NCI-H2171 treated with DMSO at 0.1 percent for 48 hours (cell line): Measurements from ENCODE around the gene NAMPT.
"Not testable (repeated sequence)": the region's sequence is repeated elsewhere in the genome, so short reads cannot be mapped to it uniquely, and the experiment has no call there.

ENCODE experiments used
- DNase-seq: peaks from one replicate; lab custom pipeline; 2025; lab: John Stamatoyannopoulos, UW

The NAMPT gene

DNA sequence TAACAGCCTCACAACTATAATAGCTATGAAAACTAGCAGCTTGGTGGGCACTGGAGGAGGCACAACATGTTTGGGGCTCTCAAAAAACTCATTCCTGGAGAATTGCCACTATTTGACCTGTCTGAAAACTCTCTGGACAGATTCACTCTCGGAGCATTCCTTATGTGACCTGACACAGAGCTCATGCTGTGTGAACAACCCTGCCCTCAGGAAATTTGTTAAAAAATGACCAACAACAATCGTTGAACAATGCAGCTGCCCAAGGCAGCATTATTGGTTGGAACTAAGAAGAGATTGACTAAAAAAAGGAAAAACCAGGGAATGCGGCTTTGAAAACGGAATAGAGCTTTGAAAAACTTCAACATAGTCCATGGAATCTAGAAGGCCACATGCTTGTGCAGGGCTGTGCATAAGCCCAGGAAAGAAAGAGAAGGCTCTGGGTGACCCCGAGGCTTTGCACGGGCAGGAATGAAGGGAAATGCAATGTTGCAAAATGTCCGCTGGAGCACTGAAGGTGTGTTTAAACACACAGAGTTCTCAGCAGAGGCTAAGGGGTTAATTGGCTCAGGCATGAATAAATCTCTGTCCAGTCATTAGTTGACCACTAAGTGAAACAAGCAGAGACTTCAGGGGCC, 52.8 kb downstream of the NAMPT start:
- no peak for DNase-seq

DNA sequence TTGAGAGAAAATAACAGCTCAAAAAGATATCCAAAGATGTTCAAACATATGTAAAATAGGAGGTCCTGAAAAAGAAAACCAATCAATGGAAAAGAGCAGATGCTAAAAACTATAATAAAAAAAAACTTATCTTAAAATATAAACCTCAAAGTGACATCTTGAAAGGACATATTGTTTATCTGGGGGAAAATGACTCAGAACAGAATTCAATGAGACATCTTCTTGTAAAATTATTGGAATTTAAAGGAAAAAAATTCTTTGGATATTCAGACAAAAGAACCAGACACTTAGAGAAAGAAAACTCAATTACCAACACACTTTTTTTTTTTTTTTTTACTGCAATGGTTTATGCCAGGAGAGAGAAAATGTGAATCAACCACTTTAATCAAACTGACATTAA, 58.9 kb downstream of the NAMPT start:
- DNase-seq = no peak

DNA sequence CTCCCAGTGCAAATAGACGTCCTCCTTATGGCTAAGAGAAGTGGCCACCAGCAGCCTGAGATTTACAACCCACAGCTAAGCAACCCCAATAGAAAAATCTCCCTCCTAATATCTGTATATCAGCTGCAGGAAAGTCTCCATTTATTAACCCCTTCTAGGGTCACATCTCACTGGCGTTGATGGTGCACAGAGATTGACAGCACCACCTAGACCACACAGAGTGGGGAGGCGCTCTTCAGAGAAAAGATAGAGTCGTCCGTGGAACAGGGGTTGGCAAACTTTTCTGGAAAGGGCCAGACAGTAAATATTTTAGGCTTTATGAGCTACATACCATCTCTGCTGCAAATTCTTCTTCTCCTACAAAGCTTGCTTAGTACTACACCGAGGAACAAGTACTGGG, 60.0 kb downstream of the NAMPT start:
- DNase-seq = no peak

DNA sequence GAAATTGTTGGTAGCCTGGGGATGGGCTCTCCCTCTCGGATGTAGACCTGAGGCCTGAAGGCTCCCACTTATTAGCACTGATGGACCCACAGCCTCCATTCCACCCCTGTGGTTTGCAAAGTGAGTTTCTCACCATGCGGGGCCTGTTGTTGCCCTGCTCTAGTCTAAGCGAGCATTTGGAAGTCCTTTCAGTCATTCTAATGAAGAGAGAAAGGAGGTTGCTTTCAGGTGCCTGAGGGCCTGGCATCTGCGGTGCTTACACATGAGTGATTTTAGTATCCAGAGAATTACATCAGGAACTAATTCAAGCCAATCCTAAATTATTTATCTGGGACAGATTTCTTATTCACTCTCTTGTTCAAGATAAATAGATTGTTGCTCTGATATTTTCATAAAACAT, 61.6 kb downstream of the NAMPT start:
- peak; percentile 78 for DNase-seq

DNA sequence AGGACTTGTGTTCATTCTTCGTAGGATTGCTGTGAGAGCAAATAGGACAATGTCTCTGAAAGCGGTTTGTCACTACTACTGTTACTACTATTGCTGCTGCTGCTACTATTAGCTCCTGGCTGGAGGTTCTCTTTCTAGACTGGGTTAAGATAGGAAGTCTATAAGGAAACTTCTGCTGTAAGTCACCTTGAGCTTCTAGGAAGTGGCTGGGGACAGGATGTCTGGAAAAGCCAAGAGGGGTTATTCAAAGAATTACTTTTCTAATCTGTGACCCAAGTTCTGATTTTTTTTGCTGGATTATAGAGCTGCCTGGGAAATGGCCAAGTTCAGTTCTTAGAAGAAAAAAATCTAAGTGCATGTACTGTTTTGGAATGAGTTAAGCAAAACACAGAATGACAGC, 62.2 kb downstream of the NAMPT start:
- no peak for DNase-seq

DNA sequence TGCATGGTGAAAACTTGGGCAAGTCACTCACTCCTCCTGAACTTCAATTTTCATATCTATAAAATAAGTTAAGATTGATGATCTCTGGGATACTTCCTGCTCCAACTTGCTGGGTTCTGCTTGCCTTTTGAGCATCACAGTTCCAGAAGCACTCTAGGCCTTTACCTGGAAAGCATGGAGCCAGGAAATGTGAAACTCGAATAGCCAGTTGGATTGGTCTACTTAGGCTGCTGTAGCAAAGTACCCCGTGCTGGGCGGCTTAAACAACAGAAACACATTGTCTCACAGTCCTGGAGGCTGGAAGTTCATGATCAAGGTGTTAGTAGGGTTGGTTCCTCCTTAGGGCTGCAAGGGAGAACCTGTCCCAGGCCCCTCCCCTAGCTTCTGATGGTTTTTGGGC, 64.5 kb downstream of the NAMPT start:
- DNase-seq = no peak

DNA sequence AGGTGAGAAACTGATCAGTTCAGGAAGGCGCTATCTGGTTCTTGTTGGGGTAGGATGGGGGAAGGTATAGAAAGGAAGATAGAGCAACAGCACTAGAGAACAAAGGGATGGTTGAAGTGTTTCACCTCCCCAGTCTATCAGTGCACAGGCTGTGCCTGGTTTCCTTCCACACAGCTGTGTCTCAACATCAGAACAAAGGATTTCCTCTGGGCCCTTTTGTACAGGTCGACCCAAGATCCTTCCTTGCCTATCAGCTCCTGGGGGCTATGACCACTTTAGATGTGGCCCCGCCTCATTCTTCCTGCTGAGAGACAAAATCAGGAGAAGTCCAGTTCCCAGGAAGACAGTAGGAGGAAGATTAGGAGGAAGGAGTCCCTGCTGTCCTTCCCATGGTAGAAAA, 65.6 kb downstream of the NAMPT start:
- no peak for DNase-seq

DNA sequence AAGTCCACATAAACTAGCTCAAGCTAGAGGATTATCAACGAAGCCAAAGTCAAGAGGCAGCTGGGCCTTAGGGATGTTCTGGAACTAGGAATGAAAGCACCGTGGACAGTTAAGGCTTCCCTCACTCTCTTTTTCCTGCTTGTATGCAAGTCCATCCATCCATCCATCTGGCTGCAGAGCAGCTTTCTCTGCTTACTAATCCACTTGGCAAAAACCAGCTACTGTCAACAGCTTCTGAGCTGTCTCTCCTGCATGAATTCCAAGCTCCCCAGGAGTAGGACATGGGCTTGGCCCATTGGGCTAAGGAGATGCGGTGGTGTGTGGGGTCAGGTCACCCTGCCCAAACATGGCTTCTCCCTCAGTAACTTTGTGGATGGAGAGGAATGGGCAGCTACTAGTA, 66.2 kb downstream of the NAMPT start:
- DNase-seq = no peak

DNA sequence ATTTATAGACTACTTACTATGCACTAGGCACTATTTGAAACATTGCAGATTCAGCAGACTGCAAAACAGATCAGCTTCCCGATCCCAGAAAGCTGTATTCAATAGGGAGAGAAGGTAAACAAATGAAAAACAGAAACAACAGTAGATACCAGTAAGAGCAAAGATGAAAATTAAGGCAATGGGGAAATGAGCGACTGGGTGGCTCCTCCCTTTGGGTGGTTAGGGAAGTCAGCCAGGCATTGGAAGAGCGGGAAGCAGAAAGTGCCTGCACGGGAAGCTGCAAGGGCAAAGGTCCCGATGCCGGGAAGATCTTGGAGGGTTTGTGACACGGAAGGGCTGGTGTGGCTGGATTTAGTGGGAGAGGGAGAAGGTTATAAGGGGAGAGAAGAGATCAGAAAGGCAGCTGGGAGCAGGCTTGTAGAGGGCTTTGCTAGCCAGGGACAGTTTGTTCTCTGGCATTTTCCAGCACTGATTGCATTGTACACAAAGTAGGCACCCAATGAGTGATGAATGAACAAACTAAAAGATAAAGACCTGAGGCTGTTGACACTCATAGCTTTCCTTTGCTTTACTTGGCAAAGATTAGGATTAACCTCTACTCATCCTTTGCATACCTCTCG, 67.8 kb downstream of the NAMPT start:
- no peak for DNase-seq

DNA sequence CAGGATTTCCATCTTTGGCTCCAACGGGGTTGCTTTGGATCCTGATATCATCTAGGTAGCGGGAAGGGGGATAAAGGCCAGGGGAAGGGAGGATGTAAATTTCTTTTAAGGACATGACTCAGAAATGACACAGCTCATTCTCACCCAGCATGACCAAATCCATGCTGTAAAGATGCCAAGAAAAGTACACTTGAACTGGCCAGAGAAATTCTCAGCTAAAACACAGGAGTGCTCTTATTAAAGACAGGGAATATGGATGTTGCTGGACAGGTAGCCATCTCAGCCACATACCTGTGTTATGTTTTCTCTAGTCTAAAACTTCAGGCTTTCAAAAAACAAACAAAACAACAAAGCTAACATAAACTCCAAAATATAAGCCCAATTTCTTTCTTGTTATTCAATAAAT, 68.3 kb downstream of the NAMPT start:
- DNase-seq = no peak

DNA sequence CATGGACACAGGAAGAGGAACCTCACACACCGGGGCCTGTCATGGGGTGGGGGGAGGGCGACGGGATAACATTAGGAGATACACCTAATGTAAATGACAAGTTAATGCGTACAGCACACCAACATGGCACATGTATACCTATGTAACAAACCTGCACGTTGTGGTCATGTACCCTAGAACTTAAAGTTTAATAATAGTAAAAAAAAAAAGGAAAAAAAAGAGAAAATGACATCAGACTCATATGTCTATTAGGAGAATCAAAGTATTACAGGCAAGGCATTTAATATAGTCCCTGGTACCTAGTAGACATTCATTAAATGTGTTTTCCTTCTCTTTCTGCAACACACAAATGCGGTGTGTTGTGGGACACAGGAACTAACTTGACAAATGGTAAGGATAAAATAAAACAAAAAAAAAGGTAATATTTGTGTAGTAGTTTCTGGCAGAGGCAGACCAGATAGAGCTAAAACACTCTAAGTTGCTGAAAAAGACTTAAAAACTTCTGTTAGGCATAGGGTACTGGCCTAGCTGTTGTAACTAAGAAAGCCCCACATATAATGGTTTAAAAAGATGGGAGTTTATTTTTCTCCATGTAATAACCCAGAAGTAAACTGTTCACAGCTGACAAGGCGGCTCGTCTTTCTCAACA, 68.8 kb downstream of the NAMPT start:
- DNase-seq = no peak

DNA sequence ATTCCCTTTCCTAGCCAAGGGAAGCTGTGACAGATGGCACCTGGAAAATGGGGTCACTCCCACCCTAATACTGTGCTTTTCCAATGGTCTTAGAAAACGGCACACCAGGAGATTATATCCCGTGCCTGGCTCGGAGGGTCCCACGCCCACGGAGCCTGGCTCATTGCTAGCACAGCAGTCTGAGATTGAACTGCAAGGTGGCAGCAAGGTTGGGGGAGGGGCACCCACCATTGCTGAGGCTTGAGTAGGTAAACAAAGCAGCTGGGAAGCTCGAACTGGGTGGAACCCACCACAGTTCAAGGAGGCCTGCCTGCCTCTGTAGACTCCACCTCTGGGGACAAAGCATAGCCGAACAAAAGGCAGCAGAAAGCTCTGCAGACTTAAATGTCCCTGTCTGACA, 75.8 kb downstream of the NAMPT start:
- DNase-seq = not testable (repeated sequence)

DNA sequence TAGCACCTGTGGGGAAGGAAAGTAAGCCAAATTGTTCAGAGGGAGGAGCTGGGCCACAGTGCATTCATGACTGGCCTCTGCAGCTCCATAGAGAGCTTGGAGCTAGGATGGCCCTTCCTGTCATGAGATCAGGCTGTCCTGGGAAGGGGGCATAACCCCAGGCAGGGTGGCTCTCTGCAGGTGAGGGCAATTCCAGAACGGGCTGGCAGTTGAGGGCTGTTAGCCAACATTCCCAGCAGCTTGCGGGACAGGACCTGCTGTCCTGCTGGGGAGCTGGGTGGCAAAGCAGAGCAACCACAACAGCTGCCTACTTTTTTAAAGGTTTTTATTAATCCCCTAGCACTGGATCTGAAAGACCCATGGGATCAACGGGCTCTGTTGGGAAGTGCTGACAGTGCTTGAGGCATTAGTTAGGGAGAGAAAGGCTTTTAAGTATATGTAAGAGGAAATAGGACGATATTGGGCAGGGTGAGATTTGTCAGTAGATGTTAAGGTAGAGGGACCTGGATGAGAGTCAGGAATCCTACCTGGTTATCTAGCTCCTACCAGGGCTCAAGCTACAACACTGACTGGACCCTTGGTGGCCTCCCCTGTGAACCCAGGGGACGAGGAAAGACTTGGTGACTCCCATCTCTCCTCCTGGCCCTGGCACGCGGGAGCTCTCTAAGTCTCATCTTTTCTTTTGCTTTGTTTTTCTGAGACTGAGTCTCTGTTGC, 77.8 kb downstream of the NAMPT start:
- DNase-seq = no peak

DNA sequence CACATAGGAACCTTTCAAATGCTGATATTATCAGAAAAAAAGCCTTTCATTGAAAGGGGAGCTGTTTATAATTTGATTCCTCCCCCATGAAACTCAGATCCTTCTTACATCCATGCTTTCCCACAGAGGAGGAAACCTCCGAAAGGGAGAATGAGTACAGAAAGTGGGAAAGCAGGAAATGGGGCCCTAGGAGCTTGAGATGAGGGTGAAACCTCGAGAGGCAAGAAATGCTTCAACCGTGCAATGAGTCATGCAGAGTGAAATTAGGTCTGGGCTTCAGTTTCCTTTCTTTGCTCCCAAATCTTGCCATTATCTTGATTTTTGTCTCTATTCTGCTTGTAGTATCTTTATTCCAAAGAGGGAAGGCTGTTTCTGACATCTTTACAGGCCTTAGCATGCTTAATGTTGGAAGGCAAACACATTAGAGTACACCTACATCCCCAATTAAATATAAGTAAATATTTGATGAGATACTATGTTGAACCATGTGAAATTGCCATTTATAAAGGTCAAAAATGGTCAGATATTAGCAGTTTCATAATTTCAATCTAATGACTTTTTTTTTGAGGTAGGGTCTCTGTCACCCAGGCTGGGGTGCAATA, 79.1 kb downstream of the NAMPT start:
- no peak for DNase-seq

DNA sequence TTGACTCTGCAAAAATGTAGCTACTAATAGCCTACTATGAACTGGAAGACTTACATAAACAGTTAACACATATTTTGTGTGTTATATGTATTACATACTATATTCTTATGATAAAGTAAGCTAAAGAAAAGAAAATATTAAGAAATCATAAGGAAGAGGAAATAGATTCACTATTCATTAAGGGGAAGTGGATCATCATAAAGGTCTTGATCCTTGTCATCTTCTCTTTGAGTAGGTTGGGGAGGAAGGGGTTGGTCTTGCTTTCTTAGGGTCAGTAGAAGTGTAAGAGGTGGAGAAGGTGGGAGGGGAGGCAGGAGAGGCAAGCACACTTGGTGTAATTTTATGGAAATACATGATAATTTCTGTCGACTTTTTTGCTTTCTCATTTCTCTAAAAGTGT, 81.3 kb downstream of the NAMPT start:
- no peak for DNase-seq

DNA sequence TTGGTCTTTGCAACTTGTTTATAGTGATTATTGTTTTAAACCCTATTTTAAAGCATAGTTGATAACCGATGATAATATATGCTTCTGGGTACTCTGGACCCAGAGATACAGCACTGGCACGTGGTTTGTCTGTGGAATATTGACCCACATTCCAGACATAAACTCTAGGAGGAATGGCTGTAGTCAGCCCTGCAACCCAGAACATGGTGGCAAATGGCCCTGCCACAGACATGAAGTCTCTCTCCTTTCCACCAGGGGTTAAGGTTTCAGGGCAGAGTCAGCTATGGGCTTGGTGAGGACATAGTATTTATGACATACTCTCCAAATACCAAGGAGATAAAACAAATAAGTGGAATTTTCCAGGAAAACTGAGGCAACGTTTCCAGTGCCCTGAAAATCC, 83.6 kb downstream of the NAMPT start:
- DNase-seq = no peak

DNA sequence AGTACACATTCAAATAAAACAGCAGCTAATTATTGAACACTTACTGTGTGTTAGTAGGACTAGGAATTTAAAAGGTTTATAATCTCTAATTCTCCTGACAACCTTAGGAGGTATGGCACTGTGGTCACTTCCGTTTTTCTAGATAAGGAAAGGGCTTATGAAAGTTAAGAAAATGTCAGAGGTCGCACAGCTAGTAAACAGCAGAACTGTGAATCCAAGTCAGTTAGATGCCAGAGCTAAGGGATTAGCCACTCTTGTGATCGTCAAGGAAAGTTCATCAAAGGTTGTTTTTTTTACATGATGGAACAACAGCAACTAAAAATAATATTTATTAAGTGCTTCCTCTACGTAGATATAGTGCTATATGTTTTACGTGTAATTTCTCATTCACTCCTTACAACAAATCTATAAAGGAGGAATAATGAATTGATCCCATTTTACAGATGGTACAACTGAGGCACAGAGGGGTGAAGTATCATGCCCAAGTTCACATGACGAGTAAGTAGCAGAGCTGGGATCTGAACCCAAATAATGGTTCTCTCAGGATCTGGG, 84.9 kb downstream of the NAMPT start:
- DNase-seq = no peak

DNA sequence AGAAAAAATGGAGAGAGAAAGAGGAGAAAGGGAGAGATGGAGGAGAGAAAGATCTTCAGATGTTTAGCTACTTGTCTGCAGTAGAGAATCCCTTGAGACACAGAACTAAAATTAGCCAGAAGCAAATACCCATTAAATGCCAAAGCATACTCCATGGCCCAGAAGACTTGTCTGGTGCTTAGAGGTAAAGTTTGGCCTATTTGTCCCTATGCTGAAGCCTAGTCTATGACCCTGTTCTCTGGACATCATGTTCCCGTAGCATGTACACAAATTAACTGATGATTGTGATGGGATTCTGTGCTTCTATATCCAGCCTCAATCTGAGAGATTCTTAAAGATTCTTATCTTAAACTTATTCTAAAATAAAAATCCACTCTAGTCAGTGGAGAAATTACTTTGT, 85.8 kb downstream of the NAMPT start:
- DNase-seq = no peak
